H1 (cell line): ENCODE results near the gene IDH2.

Experiments used
- CBX5 ChIP-seq: fragments of 300-800, 300-1000 bp; sonication (generic); IDR thresholded peaks from 2 replicates; pipeline ENCODE4 v1.7.1; 2016; ENCODE audit warnings: antibody characterized with exemption, low read length, low read depth
- POLR2A ChIP-seq, 2 experiments: IDR thresholded peaks; 1 replicate in 1 of 2; 2 replicates in 1 of 2; pipeline ENCODE4 v1.6.1; 2011; ENCODE audit warnings: low read depth in 2 of 2, low read length in 2 of 2, mild to moderate bottlenecking in 2 of 2; ENCODE audit errors: control extremely low read depth in 1 of 2
- POLR2AphosphoS5 ChIP-seq: IDR thresholded peaks from 2 replicates; pipeline ENCODE4 v1.6.1; 2011; ENCODE audit warnings: low read depth, low read length
- RAD21 ChIP-seq, 2 experiments: IDR thresholded peaks in 1 of 2; conservative IDR thresholded peaks in 1 of 2; 2 replicates each; pipeline ENCODE4 v1.6.1; 2011; ENCODE audit warnings: low read depth in 2 of 2, low read length in 2 of 2, improper control_type of control experiment in 1 of 2, inconsistent platforms in 1 of 2, mild to moderate bottlenecking in 1 of 2, moderate library complexity in 1 of 2

DNA sequence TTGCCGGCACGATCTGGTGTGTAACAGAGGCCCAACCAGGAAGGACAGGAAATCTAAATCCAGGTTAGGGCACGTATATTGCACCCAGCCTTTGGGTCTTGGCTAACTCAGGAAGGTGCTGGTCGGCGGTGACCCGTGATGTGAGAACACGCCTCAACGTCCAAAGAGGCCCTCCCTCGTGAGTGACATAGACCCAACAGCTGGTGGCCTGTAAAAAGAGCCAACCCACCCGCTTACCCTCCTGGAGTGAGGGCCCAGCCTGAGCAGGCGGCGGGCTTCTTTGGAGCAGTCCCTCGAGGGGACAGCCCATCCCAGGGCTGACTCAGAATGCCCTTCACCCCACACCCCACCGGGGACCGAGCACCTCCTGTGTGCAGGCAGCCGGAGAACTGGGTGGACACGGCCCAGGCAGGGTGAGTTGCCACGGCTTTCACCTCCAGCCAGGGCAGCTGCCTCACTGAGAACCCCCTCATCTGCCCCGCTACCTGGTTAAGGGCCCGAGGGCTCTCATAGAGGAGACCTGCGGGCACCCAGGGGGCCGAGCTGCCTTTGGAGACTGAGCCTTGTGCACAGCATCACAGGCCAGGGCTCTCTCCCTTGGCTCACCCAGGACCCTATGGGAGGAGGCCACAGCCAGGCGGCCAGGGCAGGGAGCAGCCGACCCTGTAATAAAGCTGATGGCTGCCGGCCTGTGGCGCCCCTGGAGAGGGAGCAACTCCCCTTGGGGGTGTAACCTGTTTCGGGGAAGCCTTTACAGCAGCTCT, 59.3 kb downstream of the IDH2 start:
- TF ChIP-seq POLR2A (IDR thresholded peaks at IDR 0.05; ENCODE audit: control extremely low read depth in 1 of 2, low read depth in 2 of 2, low read length in 2 of 2) = no peak
- TF ChIP-seq CBX5 = no peak
- TF ChIP-seq RAD21 (IDR thresholded peaks at IDR 0.05 in 1 of 2, conservative IDR thresholded peaks at IDR 0.05 in 1 of 2; ENCODE audit: low read depth in 2 of 2, low read length in 2 of 2) = no peak
- no peak for TF ChIP-seq POLR2AphosphoS5
